Lung (tissue), 16 donors: ENCODE results near the gene ZNF134. TPM values are rescaled to one million over a fixed set of nuclear protein-coding genes. Genes with fewer than 3 reads are reported as not detected.

ENCODE experiments used
- ATAC-seq: fragments of 200-7000 bp; cut with Tn5 transposase; one replicate; pipeline ENCODE4 v1.9.1; 2020; ENCODE audit warnings: moderate number of reproducible peaks; ENCODE audit not compliant: insufficient read depth, low FRiP score
- DNase-seq, 3 donors: peaks; one replicate each; pipeline ENCODE4 v3.0.0-alpha.2; 2013 to 2017
- H3K27ac ChIP-seq, 2 donors: one replicate each; pipeline ENCODE4 v1.5.1; 2013; ENCODE audit warnings: mild to moderate bottlenecking in 2 of 2, moderate library complexity in 2 of 2, control low read depth in 1 of 2, inconsistent platforms in 1 of 2, low read depth in 1 of 2, low read length in 1 of 2
- H3K27me3 ChIP-seq, 3 donors: one replicate each; pipeline ENCODE4 v1.5.1; 2013; ENCODE audit warnings: low read length in 2 of 3; ENCODE audit not compliant: control insufficient read depth in 3 of 3, insufficient read depth in 3 of 3
- H3K36me3 ChIP-seq, 4 donors: one replicate each; pipeline ENCODE4 v1.5.1; 2013; ENCODE audit warnings: low read length in 4 of 4, mild to moderate bottlenecking in 1 of 4, moderate library complexity in 1 of 4; ENCODE audit not compliant: control insufficient read depth in 4 of 4, insufficient read depth in 4 of 4
- H3K4me1 ChIP-seq, 5 donors: one replicate each; pipeline ENCODE4 v1.5.1; 2013; ENCODE audit warnings: low read length in 5 of 5, mild to moderate bottlenecking in 2 of 5, moderate library complexity in 1 of 5; ENCODE audit not compliant: control insufficient read depth in 5 of 5, insufficient read depth in 5 of 5
- H3K4me3 ChIP-seq: one replicate; pipeline ENCODE4 v1.5.1; 2013; ENCODE audit warnings: mild to moderate bottlenecking, control low read depth, moderate library complexity
- H3K9ac ChIP-seq, 2 donors: one replicate each; pipeline ENCODE4 v1.5.1; 2013; ENCODE audit warnings: low read length in 2 of 2, control low read depth in 1 of 2; ENCODE audit not compliant: insufficient read depth in 1 of 2
- H3K9me3 ChIP-seq, 4 donors: one replicate each; pipeline ENCODE4 v1.5.1; 2013; ENCODE audit warnings: low read length in 3 of 4, mild to moderate bottlenecking in 1 of 4, moderate library complexity in 1 of 4; ENCODE audit not compliant: control insufficient read depth in 4 of 4, insufficient read depth in 3 of 4
- WGBS, 2 donors: extraction: QIAGEN DNeasy Blood & Tissue Kit; methylation state at CpG; one replicate each; pipeline ENCODE4 v1.1.7; 2013; 5-methylcytosine and 5-hydroxymethylcytosine counted together
- long read RNA-seq, 5 donors: transcript quantifications; one replicate each; lab custom pipeline, GENCODE V29; 2026
- polyA plus RNA-seq, 2 donors: library from polyadenylated mRNA; stranded (reverse); fragments of 200-250 nt; gene quantifications; one replicate each; pipeline ENCODE4 v1.2.1, GENCODE V29; 2013
- total RNA-seq, 2 donors: library from RNA; depleted of rRNA in 1 of 2; stranded (reverse); fragments of >200 nt in 1 of 2; gene quantifications; one replicate each; pipeline ENCODE4 v1.2.1, GENCODE V29; 2014 to 2021
- TF ChIP-seq, protein P1 (sequence below): IDR thresholded peaks from 2 replicates; pipeline ENCODE4 v1.5.1; 2012; ENCODE audit warnings: mild to moderate bottlenecking; ENCODE audit errors: control extremely low read depth, extremely low read depth
- donor health status: control.
- donor health status: control.
- donor health status: Bipolar disorder and iron deficiency.
- donor health status: healthy.
- donor health status: DM: yes; HTN: yes; CAD: no.

Gene ZNF134
- 10 to 100 TPM; 17.7 to 33.2 TPM for total RNA-seq
- 1 to 10 TPM; 3.6 to 8.2 TPM for polyA plus RNA-seq
- long read RNA-seq, donor 1, full-length matches to known transcripts, result 9 of 9 reads
- long read RNA-seq, donor 1, partial matches to known transcripts, result 0 of 9 reads
- long read RNA-seq, donor 1, other reads (novel, unspliced or antisense), result 0 of 9 reads
- long read RNA-seq, donor 2, full-length matches to known transcripts, result 6 of 6 reads
- long read RNA-seq, donor 2, partial matches to known transcripts, result 0 of 6 reads
- long read RNA-seq, donor 2, other reads (novel, unspliced or antisense), result 0 of 6 reads
- long read RNA-seq, donor 3, full-length matches to known transcripts, result 4 of 4 reads
- long read RNA-seq, donor 3, partial matches to known transcripts, result 0 of 4 reads
- long read RNA-seq, donor 3, other reads (novel, unspliced or antisense), result 0 of 4 reads
- long read RNA-seq, donor 4, full-length matches to known transcripts, result 5 of 5 reads
- long read RNA-seq, donor 4, partial matches to known transcripts, result 0 of 5 reads
- long read RNA-seq, donor 4, other reads (novel, unspliced or antisense), result 0 of 5 reads
- long read RNA-seq, donor 5, full-length matches to known transcripts, result 16 of 16 reads
- long read RNA-seq, donor 5, partial matches to known transcripts, result 0 of 16 reads
- long read RNA-seq, donor 5, other reads (novel, unspliced or antisense), result 0 of 16 reads

DNA sequence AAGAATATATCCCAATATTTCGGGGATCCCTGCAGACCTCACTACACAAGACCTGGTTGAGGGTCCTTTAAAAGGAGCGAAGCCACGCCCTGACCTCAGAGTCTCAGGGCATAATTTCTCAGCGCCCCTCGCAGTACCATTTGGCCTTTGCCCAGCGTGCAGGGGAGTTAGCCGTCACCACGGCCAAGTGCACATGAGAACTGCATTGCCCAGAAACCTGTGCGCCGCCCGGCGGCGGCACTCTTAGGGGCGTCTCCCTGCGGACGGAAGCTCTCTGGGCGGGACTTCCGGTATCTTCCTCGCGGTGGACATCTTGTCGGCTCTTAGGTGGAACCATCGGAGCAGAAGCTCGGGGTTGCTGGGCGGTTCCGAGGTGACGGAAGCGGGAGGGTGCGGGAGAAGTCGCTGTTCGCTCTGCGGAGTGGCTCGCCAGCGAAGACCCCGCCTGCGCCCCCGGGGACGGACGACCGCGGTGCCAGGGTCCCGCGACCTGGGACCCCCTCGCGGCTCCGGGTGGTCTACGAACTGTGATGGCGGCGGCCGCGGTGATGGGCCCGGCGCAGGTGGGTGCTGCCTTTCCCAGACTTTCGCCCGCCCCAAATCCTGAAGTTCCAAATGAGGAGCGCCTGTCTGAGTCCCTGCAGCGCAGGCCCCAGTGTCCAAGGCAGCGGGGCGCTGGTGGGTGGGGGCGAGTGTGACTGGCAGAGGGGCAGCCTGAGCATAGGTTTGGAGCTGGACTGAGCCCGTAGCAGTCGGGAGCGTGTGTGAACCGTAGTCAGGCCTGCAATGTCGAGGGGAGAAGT is at the start of gene ZNF134:
Gene ZNF134, plus strand, starts transcription at position 302 of the 803 bp plus-strand sequence. CDS start 5,227 bp downstream, outside the sequence.
- DNase-seq, result peak; percentile 92 to 97 (median 93)
- Histone ChIP-seq H3K4me3 (peak within 1 kb of the TSS; percentile 96), H3K27me3 (no peaks in the 10 kb centered on the region), H3K4me1 (peaks cover 0 to 11% (median 4%) of the 10 kb centered on the region in 5 donors), H3K9me3 (peaks cover 5 to 41% (median 38%) of the 10 kb centered on the region in 4 donors), H3K27ac (peak within 1 kb of the TSS; percentile 28 to 81), H3K36me3 (peaks cover 18 to 47% (median 35%) of the 10 kb centered on the region in 4 donors), H3K9ac (peak within 1 kb of the TSS; percentile 48 to 77)
- TF ChIP-seq, protein P1, sequence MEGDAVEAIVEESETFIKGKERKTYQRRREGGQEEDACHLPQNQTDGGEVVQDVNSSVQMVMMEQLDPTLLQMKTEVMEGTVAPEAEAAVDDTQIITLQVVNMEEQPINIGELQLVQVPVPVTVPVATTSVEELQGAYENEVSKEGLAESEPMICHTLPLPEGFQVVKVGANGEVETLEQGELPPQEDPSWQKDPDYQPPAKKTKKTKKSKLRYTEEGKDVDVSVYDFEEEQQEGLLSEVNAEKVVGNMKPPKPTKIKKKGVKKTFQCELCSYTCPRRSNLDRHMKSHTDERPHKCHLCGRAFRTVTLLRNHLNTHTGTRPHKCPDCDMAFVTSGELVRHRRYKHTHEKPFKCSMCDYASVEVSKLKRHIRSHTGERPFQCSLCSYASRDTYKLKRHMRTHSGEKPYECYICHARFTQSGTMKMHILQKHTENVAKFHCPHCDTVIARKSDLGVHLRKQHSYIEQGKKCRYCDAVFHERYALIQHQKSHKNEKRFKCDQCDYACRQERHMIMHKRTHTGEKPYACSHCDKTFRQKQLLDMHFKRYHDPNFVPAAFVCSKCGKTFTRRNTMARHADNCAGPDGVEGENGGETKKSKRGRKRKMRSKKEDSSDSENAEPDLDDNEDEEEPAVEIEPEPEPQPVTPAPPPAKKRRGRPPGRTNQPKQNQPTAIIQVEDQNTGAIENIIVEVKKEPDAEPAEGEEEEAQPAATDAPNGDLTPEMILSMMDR, result no peak
- ATAC-seq, result peak; percentile 98
- 2% methylated on average over 57 to 64 of the region's 64 CpGs for WGBS, 2 donors

DNA sequence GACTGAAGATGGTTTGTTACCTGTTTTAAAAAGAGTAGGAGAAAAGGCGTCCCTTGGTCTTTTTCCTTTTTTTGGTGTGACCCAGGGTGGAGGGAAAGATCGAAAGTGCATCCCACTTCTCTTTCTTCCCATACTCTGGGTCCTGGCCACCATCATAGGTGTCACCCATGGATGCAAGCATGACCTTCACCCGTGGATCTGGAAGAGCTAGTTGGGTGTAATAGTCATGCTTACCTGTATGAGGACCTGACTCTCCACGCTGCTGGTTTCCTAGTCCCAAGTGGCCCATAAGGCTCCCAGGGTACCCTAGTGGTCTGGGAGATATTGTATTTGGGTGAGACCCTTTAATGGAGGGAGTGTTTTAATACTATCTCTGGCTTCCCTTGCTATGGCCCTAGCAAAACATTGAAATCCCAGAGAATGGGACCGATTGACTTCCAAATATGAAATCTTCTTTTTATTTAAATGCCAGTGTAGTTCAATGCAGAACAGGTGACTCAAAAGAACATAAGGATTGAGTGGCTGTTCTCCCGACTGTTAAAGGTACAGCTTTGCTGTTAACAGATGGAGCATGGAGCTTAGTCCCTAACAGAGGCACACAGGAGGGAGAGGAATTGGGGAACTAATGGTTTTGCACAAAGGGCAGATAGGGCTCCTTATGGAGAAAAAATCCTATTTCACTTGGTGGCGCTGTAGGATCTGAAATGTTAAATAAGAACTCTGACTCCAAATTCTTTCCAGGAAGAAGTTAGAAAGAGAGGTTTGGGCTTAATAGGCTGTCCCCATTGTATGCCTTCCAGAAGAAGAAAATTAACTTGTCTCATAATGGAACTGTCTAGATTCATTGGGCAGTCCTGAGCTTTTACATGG is 47.4 kb upstream of the ZNF134 start:
- 51 to 54% methylated on average over 7 of the region's 7 CpGs for WGBS, 2 donors
- ATAC-seq, result no peak
- peaks cover 4 to 74% (median 38%) of the 10 kb centered on the region in 4 donors for H3K9me3 ChIP-seq
- H3K4me3 ChIP-seq, result no peak overlapping the region
- H3K27ac ChIP-seq, result no peak overlapping the region
- H3K27me3 ChIP-seq, result no peaks in the 10 kb centered on the region
- H3K4me1 ChIP-seq, result no peaks in the 10 kb centered on the region
- H3K9ac ChIP-seq, result no peak overlapping the region
- TF ChIP-seq, protein P1, result no peak
- peak in 1 of 3 donors; percentile 24 for DNase-seq
- H3K36me3 ChIP-seq, result peaks cover 0 to 15% (median 5%) of the 10 kb centered on the region in 4 donors

DNA sequence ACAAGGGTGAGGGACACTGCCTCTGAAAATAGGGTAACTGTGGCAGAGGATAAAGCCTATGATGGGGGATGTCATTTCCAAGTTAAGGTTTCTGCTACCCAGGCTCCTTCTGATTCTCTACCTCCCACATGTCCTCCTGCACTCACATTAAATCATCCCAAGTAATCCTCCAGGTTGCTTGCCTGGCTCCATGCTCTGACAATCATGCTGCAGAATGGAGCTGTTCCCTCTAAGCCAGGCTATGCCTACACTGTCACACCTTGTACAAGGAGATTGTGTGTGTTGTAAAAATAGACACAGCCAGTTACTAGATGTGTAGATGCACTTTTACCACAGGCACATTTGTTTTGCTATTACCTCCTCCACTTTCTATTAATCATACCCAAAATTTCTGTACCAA is 43.3 kb upstream of the ZNF134 start:
- DNase-seq, result no peak

More for the DNA sequence above, 43.3 kb upstream of the ZNF134 start:
- no peak overlapping the region for H3K27ac ChIP-seq
- H3K4me3 ChIP-seq, result no peak overlapping the region
- no peaks in the 10 kb centered on the region for H3K27me3 ChIP-seq
- ATAC-seq, result no peak
- H3K4me1 ChIP-seq, result no peaks in the 10 kb centered on the region
- H3K9ac ChIP-seq, result no peak overlapping the region
- H3K36me3 ChIP-seq, result peaks cover 33 to 55% (median 45%) of the 10 kb centered on the region in 4 donors
- peaks cover 26 to 84% (median 58%) of the 10 kb centered on the region in 4 donors for H3K9me3 ChIP-seq
- TF ChIP-seq, protein P1, result no peak
